GM11168 (cell line): ENCODE measurements around the gene PDE8B.
"Not testable (repeated sequence)": the region's sequence is repeated elsewhere in the genome, so short reads cannot be mapped to it uniquely, and the experiment has no call there.

Source experiments
- in situ Hi-C: fragments of 300-500 bp; cut with MboI; formaldehyde crosslinking; loops from one replicate; pipeline ENCODE4 v1.12.0; 2022; ENCODE audit warnings: low sequenced_read_pairs; ENCODE audit not compliant: unreplicated experiment

PDE8B gene

GRCh38 chr5:77425998-77426659, 215.6 kb downstream of the PDE8B start:
- in situ Hi-C loops, result no loop called here

DNA sequence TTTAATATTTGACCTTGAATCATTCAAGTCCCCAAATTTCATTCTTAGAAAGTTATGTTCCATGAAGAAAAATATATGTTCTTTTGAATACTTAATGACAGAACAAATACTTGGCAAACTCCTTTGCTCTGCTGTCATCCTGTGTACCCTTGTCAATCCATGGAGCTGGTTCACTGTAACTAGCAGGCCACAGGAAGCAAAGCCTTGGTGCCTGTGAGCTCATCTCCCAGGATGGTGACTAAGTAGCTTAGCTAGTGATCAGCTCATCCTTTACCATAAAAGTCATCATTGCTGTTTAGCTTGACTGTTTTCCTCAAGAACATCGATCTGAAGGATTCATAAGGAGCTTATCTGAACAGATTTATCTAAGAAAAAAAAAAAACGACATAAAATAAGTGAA, 216.2 kb downstream of the PDE8B start:
- in situ Hi-C loops, result no loop called here

DNA sequence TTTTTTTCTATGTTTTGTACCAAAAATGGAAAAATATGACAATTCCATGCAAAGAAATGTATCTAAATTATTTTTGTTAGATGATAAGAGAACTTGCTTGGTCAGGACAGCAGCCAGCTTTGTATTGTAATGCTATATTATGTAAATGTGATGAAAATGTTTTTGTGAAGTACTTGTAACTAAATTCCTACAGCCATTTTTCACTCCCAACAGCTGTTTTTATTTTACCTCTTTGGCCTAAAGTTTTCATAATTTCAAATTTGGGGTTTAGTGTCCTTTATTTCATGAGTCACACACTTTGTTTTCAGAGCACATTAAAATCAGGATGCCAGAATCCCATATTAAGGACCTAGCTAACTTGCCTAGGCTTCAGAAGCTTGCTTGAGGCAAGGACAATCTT, 217.5 kb downstream of the PDE8B start:
- in situ Hi-C loops, result no loop called here

GRCh38 chr5:77428526-77428925, 218.0 kb downstream of the PDE8B start:
- in situ Hi-C loops, result no loop called here

- in situ Hi-C loops, result no loop called here
These were observed 220.2 kb downstream of the PDE8B start for GRCh38 chr5:77430726-77431125.

GRCh38 chr5:77431286-77431685, 220.8 kb downstream of the PDE8B start:
- in situ Hi-C loops, result no loop called here

DNA sequence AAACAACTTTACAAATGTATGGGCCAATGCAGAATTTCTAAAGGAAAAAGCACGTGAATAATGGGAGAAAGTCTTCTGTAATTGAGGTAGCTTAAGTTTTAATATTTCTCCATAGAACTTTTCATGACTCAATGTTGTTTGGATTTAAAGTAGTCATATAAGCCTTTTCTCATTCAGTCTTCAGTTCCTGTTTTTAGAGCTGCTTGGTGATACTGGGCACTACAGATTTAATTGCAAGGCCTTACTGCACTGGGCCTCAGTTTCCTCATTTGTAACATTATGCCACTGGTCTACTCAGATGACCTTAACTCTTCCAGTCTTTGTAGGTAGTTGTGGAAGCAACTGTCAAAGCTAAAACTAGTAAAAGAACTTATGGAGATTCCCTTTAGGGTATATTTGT, 221.2 kb downstream of the PDE8B start:
- in situ Hi-C loops, result no loop called here

GRCh38 chr5:77437194-77437593, 226.7 kb downstream of the PDE8B start:
- in situ Hi-C loops, result no loop called here

- in situ Hi-C loops, result no loop called here
These were observed 227.6 kb downstream of the PDE8B start for GRCh38 chr5:77438071-77438470.

GRCh38 chr5:77443670-77444069, 233.2 kb downstream of the PDE8B start:
- in situ Hi-C loops, result no loop called here

DNA sequence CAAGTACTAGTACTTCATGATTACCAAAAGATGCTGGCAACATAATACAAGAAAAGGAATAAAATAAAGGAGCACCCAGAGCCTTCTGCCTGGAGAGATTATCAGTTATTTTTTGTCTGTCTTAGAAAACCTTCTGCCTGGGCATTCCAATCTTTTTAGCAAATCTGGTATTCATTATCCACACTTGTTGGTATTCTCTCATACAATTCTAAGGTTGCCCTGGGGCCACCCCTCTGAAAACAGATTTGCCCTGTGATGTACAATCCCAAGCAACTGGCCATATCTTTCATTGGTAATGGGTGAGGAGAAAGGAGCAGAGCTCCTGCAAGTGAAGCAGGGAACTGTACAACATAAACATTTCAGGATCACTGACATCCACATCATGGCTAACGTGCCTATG, 233.9 kb downstream of the PDE8B start:
- in situ Hi-C loops, result no loop called here

- in situ Hi-C loops, result no loop called here
These were observed 238.4 kb downstream of the PDE8B start for GRCh38 chr5:77448831-77449230.

DNA sequence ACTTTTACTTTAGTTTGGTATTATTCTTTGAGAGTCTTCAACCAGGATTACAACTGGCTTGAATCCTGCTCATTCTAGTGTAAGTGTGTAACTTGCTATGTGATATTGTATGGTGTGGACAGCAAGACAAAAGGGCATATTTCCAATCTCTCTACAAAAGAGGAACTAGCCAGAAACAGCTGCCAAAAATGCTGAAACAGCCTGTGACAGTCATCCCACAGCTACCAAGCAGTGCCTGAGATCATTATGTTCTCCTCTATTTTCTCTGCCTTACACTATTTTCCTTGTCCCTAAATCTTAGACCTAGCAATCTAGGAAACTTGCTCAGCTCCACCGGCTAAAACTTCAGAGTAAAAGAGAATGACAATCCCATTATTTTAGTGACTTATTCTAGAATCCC, 238.8 kb downstream of the PDE8B start:
- in situ Hi-C loops, result no loop called here

GRCh38 chr5:77449981-77450380, 239.5 kb downstream of the PDE8B start:
- in situ Hi-C loops, result no loop called here

GRCh38 chr5:77452351-77452750, 241.9 kb downstream of the PDE8B start:
- in situ Hi-C loops, result no loop called here

DNA sequence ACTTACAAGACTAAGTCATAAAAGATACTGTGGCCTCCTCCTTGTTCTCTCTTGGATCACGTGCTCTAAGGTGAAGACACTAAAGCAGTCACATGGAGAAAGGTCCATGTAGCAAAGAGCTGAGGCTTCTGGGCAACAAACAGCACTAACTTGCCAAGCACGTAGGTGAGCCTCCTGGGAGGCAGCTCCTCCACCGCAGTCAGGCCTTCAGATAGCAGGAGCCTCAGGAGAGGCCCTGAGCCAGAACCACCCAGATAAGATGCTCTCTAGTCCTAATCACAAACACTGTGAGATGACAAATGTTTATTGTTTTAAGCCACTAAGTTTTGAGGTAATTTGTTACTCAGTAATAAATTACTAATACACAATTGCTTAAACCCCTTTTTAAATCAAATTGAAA, 243.6 kb downstream of the PDE8B start:
- in situ Hi-C loops, result no loop called here

DNA sequence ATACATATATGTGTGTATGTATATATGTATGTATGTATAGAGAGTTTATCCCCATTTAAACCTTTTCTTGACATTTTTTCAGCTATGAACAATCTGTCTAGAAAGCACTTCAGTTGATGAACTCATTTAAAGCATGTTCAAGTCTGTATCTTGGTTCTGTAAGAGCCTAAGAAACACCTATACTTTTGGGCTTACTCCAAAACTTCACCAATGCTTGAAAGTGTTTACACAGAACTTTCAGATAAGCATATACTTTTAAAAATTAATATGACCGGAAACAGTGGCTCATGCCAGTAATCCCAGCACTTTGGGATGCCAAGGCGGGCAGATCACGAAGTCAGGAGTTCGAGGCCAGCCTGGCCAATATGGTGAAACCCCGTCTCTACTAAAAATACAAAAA, 250.8 kb downstream of the PDE8B start:
- in situ Hi-C loops, result no loop called here

DNA sequence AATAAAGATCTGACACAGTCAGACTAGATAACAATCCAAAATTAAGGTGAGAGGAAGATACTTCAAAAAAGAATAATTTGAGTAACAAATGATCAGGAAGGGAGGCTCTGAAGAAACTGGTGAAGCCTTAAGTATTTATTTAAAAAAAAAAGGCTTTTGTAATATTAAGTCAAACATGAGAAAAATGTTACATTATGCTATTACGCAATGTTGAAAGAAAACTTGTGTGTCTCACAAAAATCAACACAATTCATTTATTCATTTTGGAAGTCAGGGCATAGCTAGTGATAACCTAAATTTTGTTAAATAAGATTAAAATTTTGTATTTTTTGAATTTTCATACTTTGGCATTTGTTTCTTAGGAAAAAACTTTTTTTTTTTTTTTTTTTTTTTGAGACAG, 253.4 kb downstream of the PDE8B start:
- in situ Hi-C loops, result no loop called here

GRCh38 chr5:77468875-77469274, 258.4 kb downstream of the PDE8B start:
- in situ Hi-C loops, result not testable (repeated sequence)

DNA sequence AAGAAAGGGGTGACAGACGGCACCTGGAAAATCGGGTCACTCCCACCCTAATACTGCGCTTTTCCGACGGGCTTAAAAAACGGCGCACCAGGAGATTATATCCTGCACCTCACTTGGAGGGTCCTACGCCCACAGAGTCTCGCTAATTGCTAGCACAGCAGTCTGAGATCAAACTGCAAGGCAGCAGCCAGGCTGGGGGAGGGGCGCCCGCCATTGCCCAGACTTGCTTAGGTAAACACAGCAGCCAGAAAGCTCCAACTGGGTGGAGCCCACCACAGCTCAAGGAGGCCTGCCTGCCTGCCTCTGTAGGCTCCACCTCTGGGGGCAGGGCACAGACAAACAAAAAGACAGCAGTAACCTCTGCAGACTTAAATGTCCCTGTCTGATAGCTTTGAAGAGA, 264.6 kb downstream of the PDE8B start:
- in situ Hi-C loops, result not testable (repeated sequence)
